Activated naive CD4-positive, alpha-beta T cell treated with anti-CD3 and anti-CD28 coated beads, Interleukin-2, amount 50 U/mL, for 72 hours (primary cell): ENCODE results near the gene LAMTOR5. TPM values are rescaled to one million over a fixed set of nuclear protein-coding genes. Genes with fewer than 3 reads are reported as not detected.
"Not testable (repeated sequence)": the region's sequence is repeated elsewhere in the genome, so short reads cannot be mapped to it uniquely, and the experiment has no call there.

Experiments
- ATAC-seq, 2 donors: fragments of 150-1000 bp; cut with Tn5 transposase; 2 replicates each; pipeline ENCODE4 v1.10.0; 2021; ENCODE audit warnings: mild to moderate bottlenecking in 2 of 2, moderate library complexity in 2 of 2
- DNase-seq, 2 donors: peaks; one replicate each; pipeline ENCODE4 v3.0.0; 2021 to 2022; ENCODE audit warnings: low spot score in 2 of 2
- H3K27ac Mint-ChIP-seq, 2 donors: one replicate each; pipeline ENCODE4 v1.8.0; 2022; ENCODE audit warnings: mild to moderate bottlenecking in 2 of 2, mixed read lengths in 2 of 2
- H3K36me3 Mint-ChIP-seq, 2 donors: one replicate each; pipeline ENCODE4 v1.8.0; 2022; ENCODE audit warnings: mixed read lengths in 2 of 2
- H3K9me3 Mint-ChIP-seq, 2 donors: one replicate each; pipeline ENCODE4 v1.8.0; 2022; ENCODE audit warnings: mixed read lengths in 2 of 2
- total RNA-seq, 2 donors: library from RNA; stranded (reverse); gene quantifications; one replicate each; pipeline ENCODE4 v1.2.3, GENCODE V29; 2022

Gene LAMTOR5
- total RNA-seq = 100 to 1,000 TPM; 146 to 180 TPM

- H3K36me3 Mint-ChIP-seq = peaks cover 10 to 11% of the 10 kb centered on the region in 2 donors
- ATAC-seq = peak; percentile 97 to 98
- no peaks in the 10 kb centered on the region for H3K9me3 Mint-ChIP-seq
- H3K27ac Mint-ChIP-seq = peak within 1 kb of the TSS; percentile 99 to 100
- peak; percentile 88 to 93 for DNase-seq
Observed at GRCh38 chr1:110407260-110408210, at the start of gene LAMTOR5. LAMTOR5 (minus strand) TSS chr1:110407694; CDS start chr1:110407620, 74 bp downstream.

GRCh38 chr1:110457206-110457605, 49.7 kb upstream of the LAMTOR5 start:
- no peak for DNase-seq
- ATAC-seq = no peak
- no peak overlapping the region for H3K27ac Mint-ChIP-seq
- no peaks in the 10 kb centered on the region for H3K36me3 Mint-ChIP-seq
- no peaks in the 10 kb centered on the region for H3K9me3 Mint-ChIP-seq

- ATAC-seq (no peak), DNase-seq (no peak)
- Mint-ChIP-seq H3K9me3 (no peaks in the 10 kb centered on the region), H3K27ac (no peak overlapping the region), H3K36me3 (no peaks in the 10 kb centered on the region)
Observed at GRCh38 chr1:110455151-110455550, 47.7 kb upstream of the LAMTOR5 start.

GRCh38 chr1:110454328-110454727, 46.8 kb upstream of the LAMTOR5 start:
- Mint-ChIP-seq H3K27ac (no peak overlapping the region), H3K36me3 (no peaks in the 10 kb centered on the region), H3K9me3 (no peaks in the 10 kb centered on the region)
- ATAC-seq (no peak), DNase-seq (no peak)

- no peaks in the 10 kb centered on the region for H3K9me3 Mint-ChIP-seq
- ATAC-seq (no peak), DNase-seq (no peak)
- H3K27ac Mint-ChIP-seq = no peak overlapping the region
- H3K36me3 Mint-ChIP-seq = no peaks in the 10 kb centered on the region
Observed at GRCh38 chr1:110453829-110454228, 46.3 kb upstream of the LAMTOR5 start.

- Mint-ChIP-seq H3K36me3 (no peaks in the 10 kb centered on the region), H3K27ac (no peak overlapping the region), H3K9me3 (no peaks in the 10 kb centered on the region)
- no peak for DNase-seq
- ATAC-seq = no peak
Observed at GRCh38 chr1:110452330-110452729, 44.8 kb upstream of the LAMTOR5 start.

- ATAC-seq = no peak
- H3K27ac Mint-ChIP-seq = no peak within 1 kb of the TSS
- H3K36me3 Mint-ChIP-seq = no peaks in the 10 kb centered on the region
Observed at GRCh38 chr1:110450929-110451328, 43.4 kb upstream of the LAMTOR5 start, which contains the start of gene PROK1. PROK1 (plus strand) TSS chr1:110451149; CDS start chr1:110451217, 68 bp downstream.

GRCh38 chr1:110449661-110450651, 42.5 kb upstream of the LAMTOR5 start:
- DNase-seq = no peak
- H3K27ac Mint-ChIP-seq = no peak overlapping the region
- no peaks in the 10 kb centered on the region for H3K36me3 Mint-ChIP-seq
- no peak for ATAC-seq
- H3K9me3 Mint-ChIP-seq = no peaks in the 10 kb centered on the region

More at GRCh38 chr1:110450929-110451328, 43.4 kb upstream of the LAMTOR5 start, which contains the start of gene PROK1:
- DNase-seq = no peak
- no peaks in the 10 kb centered on the region for H3K9me3 Mint-ChIP-seq

- no peak overlapping the region for H3K27ac Mint-ChIP-seq
- ATAC-seq = no peak
- H3K36me3 Mint-ChIP-seq = no peaks in the 10 kb centered on the region
Observed at GRCh38 chr1:110444561-110444960, 37.1 kb upstream of the LAMTOR5 start.

GRCh38 chr1:110443451-110443850, 36.0 kb upstream of the LAMTOR5 start:
- DNase-seq = no peak

More at GRCh38 chr1:110444561-110444960, 37.1 kb upstream of the LAMTOR5 start:
- no peaks in the 10 kb centered on the region for H3K9me3 Mint-ChIP-seq
- no peak for DNase-seq

GRCh38 chr1:110441888-110442287, 34.4 kb upstream of the LAMTOR5 start:
- no peak for ATAC-seq
- H3K36me3 Mint-ChIP-seq = no peaks in the 10 kb centered on the region
- H3K27ac Mint-ChIP-seq = no peak overlapping the region
- no peaks in the 10 kb centered on the region for H3K9me3 Mint-ChIP-seq
- no peak for DNase-seq

More at GRCh38 chr1:110443451-110443850, 36.0 kb upstream of the LAMTOR5 start:
- H3K36me3 Mint-ChIP-seq = no peaks in the 10 kb centered on the region
- no peak for ATAC-seq
- no peaks in the 10 kb centered on the region for H3K9me3 Mint-ChIP-seq
- H3K27ac Mint-ChIP-seq = no peak overlapping the region

GRCh38 chr1:110440877-110441276, 33.4 kb upstream of the LAMTOR5 start:
- no peaks in the 10 kb centered on the region for H3K36me3 Mint-ChIP-seq
- DNase-seq = no peak
- no peak overlapping the region for H3K27ac Mint-ChIP-seq
- no peak for ATAC-seq
- no peaks in the 10 kb centered on the region for H3K9me3 Mint-ChIP-seq

GRCh38 chr1:110439873-110440272, 32.4 kb upstream of the LAMTOR5 start:
- not testable (repeated sequence) for ATAC-seq, H3K36me3 Mint-ChIP-seq, H3K27ac Mint-ChIP-seq, DNase-seq, H3K9me3 Mint-ChIP-seq

GRCh38 chr1:110438893-110439292, 31.4 kb upstream of the LAMTOR5 start:
- H3K36me3 Mint-ChIP-seq = no peaks in the 10 kb centered on the region
- no peak for ATAC-seq
- H3K27ac Mint-ChIP-seq = no peak overlapping the region
- no peaks in the 10 kb centered on the region for H3K9me3 Mint-ChIP-seq
- DNase-seq = no peak

- not testable (repeated sequence) for H3K36me3 Mint-ChIP-seq, DNase-seq, H3K27ac Mint-ChIP-seq, H3K9me3 Mint-ChIP-seq, ATAC-seq
Observed at GRCh38 chr1:110437645-110438299, 30.3 kb upstream of the LAMTOR5 start.

- DNase-seq = no peak
- no peaks in the 10 kb centered on the region for H3K36me3 Mint-ChIP-seq
- H3K9me3 Mint-ChIP-seq = no peaks in the 10 kb centered on the region
- no peak for ATAC-seq
- H3K27ac Mint-ChIP-seq = no peak overlapping the region
Observed at GRCh38 chr1:110436635-110437034, 29.1 kb upstream of the LAMTOR5 start.
